ENCODE measurements around the gene EFNB3. TPM values are rescaled to one million over a fixed set of nuclear protein-coding genes. Genes with fewer than 3 reads are reported as not detected.

EFNB3 gene
- total RNA-seq, 6 donors from 2014 or later: 0.22 to 5.0 (median 0.98) TPM

DNA sequence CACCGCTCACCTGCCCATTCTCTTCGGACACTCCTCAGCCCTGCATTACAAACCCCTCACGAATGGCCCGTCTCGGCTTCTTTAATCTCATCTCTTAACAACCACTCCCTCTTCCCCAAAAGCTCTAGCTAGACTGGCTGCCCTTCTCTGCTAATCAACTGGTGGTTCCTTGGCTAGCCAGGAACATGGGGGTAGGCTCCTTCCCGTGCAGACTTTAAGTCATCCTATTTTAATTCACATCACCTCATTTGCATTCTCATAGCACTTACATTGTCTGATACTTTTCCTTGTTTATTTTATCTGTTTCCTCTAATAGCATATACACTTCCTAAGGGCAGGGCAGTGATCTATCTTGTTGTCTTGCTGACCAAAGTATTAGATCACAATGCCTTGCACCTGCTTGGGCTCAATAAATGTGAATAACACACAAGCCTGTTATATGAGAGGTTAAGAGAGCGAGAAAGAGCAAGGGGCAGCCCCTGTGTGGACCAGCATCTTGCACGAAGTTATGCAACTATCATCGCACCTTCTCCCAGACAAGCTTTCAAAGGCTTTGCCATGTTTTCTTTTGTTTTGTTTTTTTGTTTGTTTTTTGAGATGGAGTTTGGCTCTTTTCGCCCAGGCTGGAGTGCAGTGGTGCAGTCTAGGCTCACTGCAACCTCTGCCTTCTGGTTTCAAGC is 27.5 kb upstream of the EFNB3 start:
- H3K27ac ChIP-seq: no peak overlapping the region
- WGBS, 2 donors: 68 to 70% methylated on average over 10 of the region's 10 CpGs

DNA sequence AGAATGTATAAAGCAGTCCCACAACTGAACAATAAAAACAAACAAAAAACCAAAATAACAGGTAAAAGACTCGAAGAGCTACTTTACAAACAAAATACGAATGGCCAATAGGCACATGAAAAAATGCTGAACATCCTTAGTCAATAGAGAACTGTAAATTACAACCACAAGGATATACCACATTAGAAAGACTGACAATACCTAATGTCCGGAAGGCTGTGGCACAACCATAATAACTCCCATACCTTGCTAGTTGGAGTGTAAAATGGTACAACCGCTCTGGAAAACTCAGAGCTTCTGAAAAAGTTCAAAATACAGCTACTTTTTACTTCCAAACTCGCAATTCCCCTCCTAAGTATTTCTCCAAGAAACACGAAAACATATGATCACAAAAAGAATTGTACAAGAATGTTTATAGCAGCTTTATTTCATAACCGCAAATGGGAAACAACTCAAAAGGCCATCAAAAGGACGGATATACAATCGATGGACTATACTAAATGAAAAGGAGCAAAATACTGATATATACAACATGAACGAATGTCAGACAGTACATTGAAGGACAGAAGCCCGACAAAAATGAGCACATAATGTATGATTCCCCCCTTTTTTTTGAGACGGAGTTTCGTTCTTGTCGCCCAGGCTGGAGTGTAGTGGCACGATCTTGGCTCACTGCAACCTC is 20.0 kb upstream of the EFNB3 start:
- Histone ChIP-seq H3K27ac (peak overlapping the region; percentile 88 to 96 (median 94)), H3K4me3 (peak overlapping the region in 3 of 4 donors; percentile 63 to 88 (median 72)), H3K4me1 (peaks cover 16 to 30% (median 22%) of the 10 kb centered on the region in 4 donors), H3K36me3 (no peaks in the 10 kb centered on the region), H3K9me3 (no peaks in the 10 kb centered on the region), H3K27me3 (no peaks in the 10 kb centered on the region)
- WGBS, 2 donors: 58 to 60% methylated on average over 15 of the region's 15 CpGs
- no peak for ATAC-seq (ENCODE audit: low FRiP score in 2 of 2)
- no peak for DNase-seq
- TF ChIP-seq POLR2AphosphoS5 (IDR thresholded peaks at IDR 0.05) (no peak), EP300 (IDR thresholded peaks at IDR 0.05) (no peak), POLR2A (IDR thresholded peaks at IDR 0.05) (no peak)
- TF ChIP-seq, protein P1, sequence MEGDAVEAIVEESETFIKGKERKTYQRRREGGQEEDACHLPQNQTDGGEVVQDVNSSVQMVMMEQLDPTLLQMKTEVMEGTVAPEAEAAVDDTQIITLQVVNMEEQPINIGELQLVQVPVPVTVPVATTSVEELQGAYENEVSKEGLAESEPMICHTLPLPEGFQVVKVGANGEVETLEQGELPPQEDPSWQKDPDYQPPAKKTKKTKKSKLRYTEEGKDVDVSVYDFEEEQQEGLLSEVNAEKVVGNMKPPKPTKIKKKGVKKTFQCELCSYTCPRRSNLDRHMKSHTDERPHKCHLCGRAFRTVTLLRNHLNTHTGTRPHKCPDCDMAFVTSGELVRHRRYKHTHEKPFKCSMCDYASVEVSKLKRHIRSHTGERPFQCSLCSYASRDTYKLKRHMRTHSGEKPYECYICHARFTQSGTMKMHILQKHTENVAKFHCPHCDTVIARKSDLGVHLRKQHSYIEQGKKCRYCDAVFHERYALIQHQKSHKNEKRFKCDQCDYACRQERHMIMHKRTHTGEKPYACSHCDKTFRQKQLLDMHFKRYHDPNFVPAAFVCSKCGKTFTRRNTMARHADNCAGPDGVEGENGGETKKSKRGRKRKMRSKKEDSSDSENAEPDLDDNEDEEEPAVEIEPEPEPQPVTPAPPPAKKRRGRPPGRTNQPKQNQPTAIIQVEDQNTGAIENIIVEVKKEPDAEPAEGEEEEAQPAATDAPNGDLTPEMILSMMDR (IDR thresholded peaks at IDR 0.05): no peak

More for the DNA sequence above, 27.5 kb upstream of the EFNB3 start:
- peaks cover 4 to 8% (median 8%) of the 10 kb centered on the region in 4 donors for H3K9me3 ChIP-seq
- no peak for TF ChIP-seq POLR2AphosphoS5 (IDR thresholded peaks at IDR 0.05)
- TF ChIP-seq, protein P1 (IDR thresholded peaks at IDR 0.05): no peak
- no peak for DNase-seq
- H3K27me3 ChIP-seq: no peaks in the 10 kb centered on the region
- no peak for ATAC-seq (ENCODE audit: low FRiP score in 2 of 2)
- no peak overlapping the region for H3K4me3 ChIP-seq
- H3K4me1 ChIP-seq: peaks cover 0 to 6% (median 0%) of the 10 kb centered on the region in 4 donors
- H3K36me3 ChIP-seq: peaks cover 15 to 37% (median 35%) of the 10 kb centered on the region in 4 donors

DNA sequence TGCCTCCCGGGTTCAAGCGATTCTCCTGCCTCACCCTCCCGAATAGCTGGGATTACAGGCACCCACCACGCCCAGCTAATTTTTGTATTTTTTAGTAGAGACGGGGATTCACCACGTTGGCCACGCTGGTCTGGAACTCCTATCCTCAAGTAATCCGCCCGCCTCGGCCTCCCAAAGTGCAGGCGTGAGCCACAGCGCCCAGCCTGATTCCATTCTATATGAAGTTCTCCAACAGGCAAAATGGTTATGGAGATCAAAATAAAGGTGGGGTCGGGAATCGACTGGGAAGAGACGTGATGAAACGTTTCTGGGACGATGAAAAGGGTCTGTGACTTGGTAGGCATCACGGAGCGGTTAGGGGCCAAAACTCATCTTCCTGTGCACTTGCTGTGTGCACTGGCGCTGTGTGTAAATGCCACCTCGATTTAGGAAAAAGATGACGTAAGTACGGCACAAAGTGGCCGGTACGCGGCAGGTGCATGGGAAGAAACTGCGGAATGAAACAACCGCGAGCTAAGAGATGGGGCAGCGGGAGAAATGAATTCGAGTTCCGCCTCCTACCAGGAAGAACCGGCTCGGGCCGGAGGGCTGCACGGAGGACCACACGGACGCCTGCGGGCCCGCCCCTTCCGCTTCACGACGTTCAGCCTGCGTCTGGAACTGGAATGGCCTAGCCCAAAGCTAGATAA is 19.3 kb upstream of the EFNB3 start:
- ATAC-seq (ENCODE audit: low FRiP score in 2 of 2) (peak; percentile 89 to 93), DNase-seq (peak; percentile 95 to 98)
- H3K9me3 ChIP-seq: no peaks in the 10 kb centered on the region
- no peaks in the 10 kb centered on the region for H3K27me3 ChIP-seq
- H3K4me1 ChIP-seq: peaks cover 16 to 30% (median 22%) of the 10 kb centered on the region in 4 donors
- peak overlapping the region; percentile 63 to 88 (median 76) for H3K4me3 ChIP-seq
- peak overlapping the region; percentile 88 to 96 (median 94) for H3K27ac ChIP-seq
- WGBS, 2 donors: 6 to 11% methylated on average over 44 of the region's 44 CpGs
- peak in 1 of 4 donors; percentile 32 for TF ChIP-seq EP300 (IDR thresholded peaks at IDR 0.05)
- TF ChIP-seq, protein P1 (IDR thresholded peaks at IDR 0.05): no peak
- peak; percentile 68 to 87 for TF ChIP-seq POLR2AphosphoS5 (IDR thresholded peaks at IDR 0.05)
- TF ChIP-seq POLR2A (IDR thresholded peaks at IDR 0.05): peak in 2 of 4 donors; percentile 34 to 40
- H3K36me3 ChIP-seq: peaks cover 0 to 5% (median 0%) of the 10 kb centered on the region in 4 donors

DNA sequence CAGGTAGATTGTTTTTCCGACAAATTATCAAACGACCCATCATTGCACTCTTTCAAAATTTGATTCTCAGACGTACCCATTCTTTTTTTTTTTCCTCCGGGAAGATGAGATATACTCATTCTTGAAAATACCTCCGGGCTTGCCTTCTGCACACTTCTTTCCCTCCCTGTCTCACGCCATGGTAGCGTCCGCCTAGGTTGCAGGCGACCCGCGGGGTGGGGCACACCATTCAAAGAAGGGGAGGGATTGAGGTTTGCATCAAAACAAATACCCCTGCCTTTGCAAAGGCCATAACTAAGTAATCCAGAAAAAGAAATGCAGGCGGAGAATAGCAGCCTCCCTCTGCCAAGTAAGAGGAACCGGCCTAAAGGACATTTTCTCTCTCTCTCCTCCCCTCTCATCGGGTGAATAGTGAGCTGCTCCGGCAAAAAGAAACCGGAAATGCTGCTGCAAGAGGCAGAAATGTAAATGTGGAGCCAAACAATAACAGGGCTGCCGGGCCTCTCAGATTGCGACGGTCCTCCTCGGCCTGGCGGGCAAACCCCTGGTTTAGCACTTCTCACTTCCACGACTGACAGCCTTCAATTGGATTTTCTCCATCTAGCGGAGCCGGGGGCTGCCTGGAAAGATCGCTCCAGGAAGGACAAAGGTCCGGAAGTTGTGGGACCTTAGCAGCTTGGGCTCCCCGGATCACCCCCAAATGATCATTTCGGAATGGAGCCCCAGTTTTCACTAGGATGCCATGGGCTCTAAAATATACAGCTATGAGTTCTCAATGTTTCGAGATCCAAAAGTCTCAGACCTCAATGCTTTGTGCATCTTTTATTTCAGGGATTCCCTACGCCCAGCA is 18.6 kb upstream of the EFNB3 start:
- WGBS, 2 donors: 0% methylated on average over 23 to 30 of the region's 30 CpGs
- DNase-seq (peak; percentile 70 to 78), ATAC-seq (ENCODE audit: low FRiP score in 2 of 2) (peak; percentile 80 to 85)

More for the DNA sequence above, 18.6 kb upstream of the EFNB3 start:
- peak overlapping the region; percentile 88 to 96 (median 94) for H3K27ac ChIP-seq
- peaks cover 16 to 30% (median 22%) of the 10 kb centered on the region in 4 donors for H3K4me1 ChIP-seq
- no peaks in the 10 kb centered on the region for H3K9me3 ChIP-seq
- H3K36me3 ChIP-seq: peaks cover 0 to 6% (median 0%) of the 10 kb centered on the region in 4 donors
- peak overlapping the region; percentile 63 to 88 (median 76) for H3K4me3 ChIP-seq
- TF ChIP-seq, protein P1 (IDR thresholded peaks at IDR 0.05): no peak
- TF ChIP-seq EP300 (IDR thresholded peaks at IDR 0.05) (peak in 1 of 4 donors; percentile 3), POLR2AphosphoS5 (IDR thresholded peaks at IDR 0.05) (peak; percentile 84), POLR2A (IDR thresholded peaks at IDR 0.05) (peak; percentile 55 to 88 (median 74))
- no peaks in the 10 kb centered on the region for H3K27me3 ChIP-seq

All from upper lobe of left lung (tissue), 6 donors.